GM12878 (cell line): ENCODE data around the gene SLCO4A1.

Source experiments
- CTCF ChIP-seq, 3 experiments: IDR thresholded peaks in 2 of 3; conservative IDR thresholded peaks in 1 of 3; 2 replicates each; pipeline ENCODE4 v1.5.1; 2011; ENCODE audit warnings: low read depth in 3 of 3, low read length in 3 of 3, mild to moderate bottlenecking in 3 of 3, control low read depth in 2 of 3, moderate library complexity in 2 of 3, inconsistent platforms in 1 of 3, mixed read lengths in 1 of 3; ENCODE audit not compliant: control insufficient read depth in 2 of 3, insufficient read depth in 1 of 3; ENCODE audit errors: extremely low read depth in 1 of 3
- NBN ChIP-seq: fragments of 450-650 bp; IDR thresholded peaks from 2 replicates; pipeline ENCODE4 v1.6.1; 2016
- POLR2A ChIP-seq: IDR thresholded peaks from 2 replicates; pipeline ENCODE4 v1.6.1; 2011; ENCODE audit warnings: low read depth, mild to moderate bottlenecking, low read length

- TF ChIP-seq CTCF (IDR thresholded peaks at IDR 0.05 in 2 of 3, conservative IDR thresholded peaks at IDR 0.05 in 1 of 3; ENCODE audit: control insufficient read depth in 2 of 3, extremely low read depth in 1 of 3, insufficient read depth in 1 of 3, low read depth in 3 of 3, low read length in 3 of 3) (no peak), NBN (no peak), POLR2A (no peak)
Measured at GRCh38 chr20:62670998-62671397, 28.7 kb downstream of the SLCO4A1 start.
